HG03521 (cell line): ENCODE data around the gene ITGA1.

Source experiments
- ATAC-seq: cut with Tn5 transposase; IDR thresholded peaks from one replicate; pipeline ENCODE4 v1.9.1; 2021; ENCODE audit warnings: mild to moderate bottlenecking, moderate library complexity; ENCODE audit not compliant: unreplicated experiment

The ITGA1 gene

GRCh38 chr5:52771343-52772039 is 16.2 kb upstream of the ITGA1 start:
- peak; percentile 95 for ATAC-seq

GRCh38 chr5:52772668-52773067 is 15.0 kb upstream of the ITGA1 start:
- no peak for ATAC-seq

- no peak for ATAC-seq
These were observed 14.4 kb upstream of the ITGA1 start for GRCh38 chr5:52773342-52773741.

- ATAC-seq: no peak
These were observed 13.7 kb upstream of the ITGA1 start for GRCh38 chr5:52774005-52774410.

DNA sequence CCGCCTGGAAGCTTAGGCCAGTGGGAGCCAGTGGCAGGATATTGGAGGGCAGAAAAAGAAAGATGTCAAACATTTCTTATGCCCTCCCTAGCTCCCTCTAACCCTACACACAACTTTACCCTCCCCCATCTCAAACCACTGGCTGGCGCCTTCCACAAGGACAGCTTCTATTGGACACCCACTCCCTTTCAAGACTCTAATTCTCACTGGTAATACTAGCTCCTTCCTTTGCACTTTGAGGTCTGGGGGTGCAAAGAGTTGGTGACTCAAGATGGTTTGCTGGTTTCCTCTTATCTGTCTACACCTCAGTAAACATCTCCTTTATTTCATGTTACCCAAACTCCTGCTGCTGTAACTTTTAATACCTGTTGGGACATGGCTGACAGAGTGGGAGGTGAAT is 11.6 kb upstream of the ITGA1 start:
- no peak for ATAC-seq

GRCh38 chr5:52777186-52777585 is 10.5 kb upstream of the ITGA1 start:
- ATAC-seq: no peak

- ATAC-seq: no peak
These were observed 8.9 kb upstream of the ITGA1 start for GRCh38 chr5:52778781-52779180.

GRCh38 chr5:52779213-52779612 is 8.5 kb upstream of the ITGA1 start:
- ATAC-seq: no peak

GRCh38 chr5:52783226-52783959 is 4.3 kb upstream of the ITGA1 start:
- ATAC-seq: no peak

- ATAC-seq: no peak
These were observed 3.0 kb upstream of the ITGA1 start for GRCh38 chr5:52784737-52785136.

- no peak for ATAC-seq
These were observed 1.3 kb upstream of the ITGA1 start for GRCh38 chr5:52786391-52786790.

DNA sequence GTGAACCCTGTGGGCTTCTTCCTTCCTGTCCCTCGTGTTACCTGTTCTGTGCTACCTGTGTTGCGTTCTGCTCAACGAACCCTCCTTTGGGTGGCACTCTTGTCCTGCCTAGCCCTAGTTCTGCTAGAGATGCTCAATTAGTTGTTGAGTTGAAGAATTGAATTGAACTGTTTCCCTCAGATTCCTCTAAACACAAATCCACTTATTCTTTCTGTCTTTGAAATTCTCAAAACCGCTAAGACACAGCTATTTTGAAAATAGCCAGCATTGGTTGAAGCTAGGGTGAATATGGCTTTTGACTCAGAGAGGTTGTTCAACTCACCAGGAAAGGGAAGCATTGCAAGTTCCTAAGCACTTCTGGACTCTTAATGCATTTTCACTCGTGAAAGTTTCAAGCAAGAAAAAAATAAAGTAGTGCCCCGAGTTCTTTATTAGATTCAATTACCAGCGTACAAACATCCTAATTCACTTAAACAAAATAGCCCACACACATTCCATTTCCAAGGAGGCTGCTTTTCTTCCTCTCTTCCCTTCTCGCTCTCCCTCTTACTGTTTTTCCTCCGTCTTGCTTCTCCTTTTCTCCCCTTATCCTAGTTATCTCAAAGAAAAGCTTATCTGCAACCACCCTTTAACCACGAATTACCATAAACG is 642 bp upstream of the ITGA1 start:
- ATAC-seq: no peak

DNA sequence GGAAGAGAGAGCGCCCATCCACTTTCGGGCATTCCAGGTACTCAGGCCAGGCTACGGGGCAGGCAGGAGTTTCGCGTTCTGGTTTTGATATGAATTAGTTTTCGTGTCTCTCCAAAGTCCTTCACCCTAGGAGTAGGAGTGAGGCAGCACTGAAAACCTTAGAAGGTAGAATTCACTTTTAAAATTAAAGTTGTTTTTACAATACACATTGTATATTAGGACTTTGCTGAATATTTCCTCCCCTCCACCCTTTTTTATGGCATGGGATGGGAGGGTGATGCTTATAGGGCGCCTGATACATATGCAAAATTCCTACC is 747 bp downstream of the ITGA1 start:
- no peak for ATAC-seq

- ATAC-seq: no peak
These were observed 1.7 kb downstream of the ITGA1 start for GRCh38 chr5:52789378-52789777.

- ATAC-seq: no peak
These were observed 2.1 kb downstream of the ITGA1 start for GRCh38 chr5:52789851-52790250.

DNA sequence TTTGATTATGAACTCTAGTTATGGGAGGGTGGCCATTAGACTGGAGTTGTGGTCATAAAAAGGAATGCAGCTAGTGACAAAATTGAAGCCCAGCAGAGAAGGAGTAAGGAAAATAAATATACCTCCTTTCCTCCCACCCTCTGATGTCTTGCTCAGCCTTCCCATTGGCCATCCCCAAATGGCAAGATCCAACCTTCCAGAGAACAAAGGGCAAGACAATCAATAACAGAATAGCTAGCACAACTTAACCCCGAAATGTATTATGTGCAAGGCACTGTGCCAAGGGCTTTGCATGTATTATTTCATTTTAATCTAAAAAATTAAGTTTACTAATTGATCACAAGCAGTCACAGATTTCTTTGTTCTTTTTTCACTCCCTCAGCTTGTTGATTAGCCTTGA is 3.6 kb downstream of the ITGA1 start:
- ATAC-seq: no peak

- no peak for ATAC-seq
These were observed 6.8 kb downstream of the ITGA1 start for GRCh38 chr5:52794519-52794918.

GRCh38 chr5:52796031-52796430 is 8.3 kb downstream of the ITGA1 start:
- ATAC-seq: no peak

DNA sequence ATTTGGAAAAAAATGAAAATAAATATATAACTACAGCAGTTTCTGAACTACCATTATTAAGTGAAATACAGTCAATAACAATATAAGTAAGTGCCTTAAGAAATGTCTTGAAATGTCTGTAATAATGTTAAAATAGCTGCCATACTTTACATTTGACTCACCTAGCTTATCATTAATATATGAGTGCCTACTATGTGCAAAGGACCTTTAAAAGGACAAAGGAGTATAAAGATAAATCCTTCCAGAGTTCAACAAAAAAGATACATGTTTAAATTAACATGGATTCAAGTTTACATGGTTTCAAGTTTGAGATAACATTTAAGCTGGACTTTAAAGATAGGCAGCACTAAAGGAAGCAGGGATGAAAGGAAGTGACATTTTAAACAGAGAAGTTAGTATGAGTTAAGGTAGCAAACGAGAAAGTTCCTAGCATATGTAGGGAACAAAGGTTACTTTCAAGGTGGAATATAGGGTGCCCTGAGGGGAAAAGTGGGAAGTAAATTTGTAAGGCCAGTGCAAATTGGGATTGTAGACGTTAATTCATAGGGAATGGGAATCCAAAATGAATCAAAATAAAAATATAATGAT is 8.9 kb downstream of the ITGA1 start:
- ATAC-seq: no peak

DNA sequence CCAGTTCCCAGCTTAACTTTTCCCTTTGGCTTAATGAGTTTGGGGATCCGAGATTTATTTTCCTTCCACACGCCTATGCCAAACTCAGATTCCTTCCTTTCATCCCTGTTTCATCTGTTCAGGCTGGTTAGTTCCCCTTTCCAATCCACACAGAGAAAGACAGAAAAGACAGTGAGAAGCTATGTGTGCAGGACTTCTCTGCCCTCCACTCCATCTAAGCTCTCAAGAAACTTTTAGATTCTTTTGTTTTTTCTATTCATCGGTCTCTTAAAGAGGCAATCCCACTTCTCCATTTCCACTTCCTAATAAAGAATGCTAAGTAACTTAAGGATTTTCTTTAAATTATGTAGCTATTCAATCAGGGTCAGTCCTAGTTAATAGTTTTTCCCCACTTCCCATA is 11.2 kb downstream of the ITGA1 start:
- no peak for ATAC-seq

GRCh38 chr5:52799358-52799982 is 11.8 kb downstream of the ITGA1 start:
- ATAC-seq: peak; percentile 28
